Measurements from ENCODE around the gene TPBGL.

DNA sequence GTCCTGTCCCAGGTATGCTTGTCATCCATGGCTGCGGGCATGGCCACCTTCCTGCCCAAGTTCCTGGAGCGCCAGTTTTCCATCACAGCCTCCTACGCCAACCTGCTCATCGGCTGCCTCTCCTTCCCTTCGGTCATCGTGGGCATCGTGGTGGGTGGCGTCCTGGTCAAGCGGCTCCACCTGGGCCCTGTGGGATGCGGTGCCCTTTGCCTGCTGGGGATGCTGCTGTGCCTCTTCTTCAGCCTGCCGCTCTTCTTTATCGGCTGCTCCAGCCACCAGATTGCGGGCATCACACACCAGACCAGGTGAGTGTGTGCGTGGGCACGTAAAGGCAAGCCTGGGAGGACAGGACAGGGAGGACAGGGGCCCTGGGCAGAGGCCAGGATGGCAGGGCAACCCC is 47.3 kb upstream of the TPBGL start:
- TF ChIP-seq, protein P1, sequence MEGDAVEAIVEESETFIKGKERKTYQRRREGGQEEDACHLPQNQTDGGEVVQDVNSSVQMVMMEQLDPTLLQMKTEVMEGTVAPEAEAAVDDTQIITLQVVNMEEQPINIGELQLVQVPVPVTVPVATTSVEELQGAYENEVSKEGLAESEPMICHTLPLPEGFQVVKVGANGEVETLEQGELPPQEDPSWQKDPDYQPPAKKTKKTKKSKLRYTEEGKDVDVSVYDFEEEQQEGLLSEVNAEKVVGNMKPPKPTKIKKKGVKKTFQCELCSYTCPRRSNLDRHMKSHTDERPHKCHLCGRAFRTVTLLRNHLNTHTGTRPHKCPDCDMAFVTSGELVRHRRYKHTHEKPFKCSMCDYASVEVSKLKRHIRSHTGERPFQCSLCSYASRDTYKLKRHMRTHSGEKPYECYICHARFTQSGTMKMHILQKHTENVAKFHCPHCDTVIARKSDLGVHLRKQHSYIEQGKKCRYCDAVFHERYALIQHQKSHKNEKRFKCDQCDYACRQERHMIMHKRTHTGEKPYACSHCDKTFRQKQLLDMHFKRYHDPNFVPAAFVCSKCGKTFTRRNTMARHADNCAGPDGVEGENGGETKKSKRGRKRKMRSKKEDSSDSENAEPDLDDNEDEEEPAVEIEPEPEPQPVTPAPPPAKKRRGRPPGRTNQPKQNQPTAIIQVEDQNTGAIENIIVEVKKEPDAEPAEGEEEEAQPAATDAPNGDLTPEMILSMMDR (IDR thresholded peaks at IDR 0.05; ENCODE audit: insufficient read depth, low read depth, low read length) = no peak
- no peak for TF ChIP-seq EZH2 (IDR thresholded peaks at IDR 0.05; ENCODE audit: insufficient read depth, low read length)

All from astrocyte (in vitro differentiated cells and primary cell).